ENCODE results near the gene AGO3. TPM values are rescaled to one million over a fixed set of nuclear protein-coding genes. Genes with fewer than 3 reads are reported as not detected.

AGO3 gene
- total RNA-seq, 1 experiment from 2014 or later = 26.9 TPM

DNA sequence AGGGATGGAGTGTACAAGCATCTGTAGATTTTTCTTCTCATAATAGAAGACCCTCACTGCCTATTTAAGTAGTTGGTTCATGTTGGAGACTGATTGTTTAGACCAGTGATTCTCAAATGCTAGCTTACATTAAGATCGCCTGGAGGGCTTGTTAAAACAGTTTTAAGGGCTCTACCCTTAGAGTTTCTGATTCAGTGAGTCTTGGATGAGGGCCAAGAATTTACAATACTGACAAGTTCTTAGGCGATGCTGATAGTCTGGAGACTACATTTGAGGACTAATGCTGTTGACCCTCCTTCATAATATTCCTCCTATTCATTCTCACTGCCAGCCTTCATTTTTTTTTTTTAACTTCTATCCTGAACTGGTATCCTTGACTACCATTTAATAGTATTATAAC is 15.2 kb upstream of the AGO3 start:
- Histone ChIP-seq H3K4me3 (replicated peaks in 1 of 2; ENCODE audit: low read depth in 1 of 2, low read length in 2 of 2) (no peak overlapping the region), H2AFZ (ENCODE audit: low read depth, low read length, poor library complexity, severe bottlenecking) (no peak overlapping the region), H3K4me1 (ENCODE audit: control insufficient read depth in 1 of 2, insufficient read depth in 2 of 2, low read length in 2 of 2) (no peaks in the 10 kb centered on the region), H3K9ac (ENCODE audit: low read length) (no peak overlapping the region), H3K9me3 (ENCODE audit: control insufficient read depth in 1 of 2, insufficient read depth in 1 of 2, low read depth in 1 of 2, low read length in 2 of 2) (no peaks in the 10 kb centered on the region), H3K36me3 (ENCODE audit: control insufficient read depth in 1 of 2, insufficient read depth in 2 of 2, low read length in 2 of 2) (peaks cover 44 to 58% of the 10 kb centered on the region in 2 experiments; a peak in 3 of 4 replicates), H3K27me3 (ENCODE audit: insufficient read depth, low read length) (no peaks in the 10 kb centered on the region), H3K27ac (ENCODE audit: low read depth, low read length) (no peak overlapping the region), H3K9me2 (ENCODE audit: insufficient read depth) (no peaks in the 10 kb centered on the region), H4K20me1 (ENCODE audit: insufficient read depth) (no peaks in the 10 kb centered on the region), H3K79me2 (ENCODE audit: insufficient read depth, low read length) (no peaks in the 10 kb centered on the region), H3K4me2 (ENCODE audit: low read length) (no peak overlapping the region)
- ChIA-PET RAD21 (ENCODE audit: low non-redundant PET in 1 of 2, low total read pairs in 2 of 2, uncharacterized antibody in 2 of 2, unreplicated experiment in 2 of 2) (interaction anchor here in 1 of 2 experiments (0.5 kb wide), 1 partner anchor 13 kb away, joined by 3 read pairs; no protein-coding TSS in a partner anchor), POLR2A (no interaction called here), CTCF (no interaction called here)
- TF ChIP-seq POLR2A (IDR thresholded peaks at IDR 0.05; ENCODE audit: borderline replicate concordance, extremely low read depth, insufficient read depth, insufficient read length) (no peak), RAD21 (IDR thresholded peaks at IDR 0.05; ENCODE audit: low read depth) (no peak), FOSL1 (IDR thresholded peaks at IDR 0.05; ENCODE audit: low read depth) (no peak), ZNF274 (IDR thresholded peaks at IDR 0.05; ENCODE audit: low read depth, low read length) (no peak), ELF1 (IDR thresholded peaks at IDR 0.05; ENCODE audit: borderline replicate concordance, low read depth) (no peak), SIN3A (IDR thresholded peaks at IDR 0.05; ENCODE audit: low read depth) (no peak), EGR1 (IDR thresholded peaks at IDR 0.05; ENCODE audit: low read depth) (no peak), POLR2AphosphoS5 (IDR thresholded peaks at IDR 0.05; ENCODE audit: low read depth, low read length) (no peak), TCF7L2 (IDR thresholded peaks at IDR 0.05; ENCODE audit: borderline replicate concordance, extremely low read depth, insufficient read depth, insufficient read length) (no peak), SRF (IDR thresholded peaks at IDR 0.05; ENCODE audit: low read depth) (no peak), REST (IDR thresholded peaks at IDR 0.05; ENCODE audit: low read depth) (no peak), ZFX (IDR thresholded peaks at IDR 0.05) (no peak)
- TF ChIP-seq, protein P1, sequence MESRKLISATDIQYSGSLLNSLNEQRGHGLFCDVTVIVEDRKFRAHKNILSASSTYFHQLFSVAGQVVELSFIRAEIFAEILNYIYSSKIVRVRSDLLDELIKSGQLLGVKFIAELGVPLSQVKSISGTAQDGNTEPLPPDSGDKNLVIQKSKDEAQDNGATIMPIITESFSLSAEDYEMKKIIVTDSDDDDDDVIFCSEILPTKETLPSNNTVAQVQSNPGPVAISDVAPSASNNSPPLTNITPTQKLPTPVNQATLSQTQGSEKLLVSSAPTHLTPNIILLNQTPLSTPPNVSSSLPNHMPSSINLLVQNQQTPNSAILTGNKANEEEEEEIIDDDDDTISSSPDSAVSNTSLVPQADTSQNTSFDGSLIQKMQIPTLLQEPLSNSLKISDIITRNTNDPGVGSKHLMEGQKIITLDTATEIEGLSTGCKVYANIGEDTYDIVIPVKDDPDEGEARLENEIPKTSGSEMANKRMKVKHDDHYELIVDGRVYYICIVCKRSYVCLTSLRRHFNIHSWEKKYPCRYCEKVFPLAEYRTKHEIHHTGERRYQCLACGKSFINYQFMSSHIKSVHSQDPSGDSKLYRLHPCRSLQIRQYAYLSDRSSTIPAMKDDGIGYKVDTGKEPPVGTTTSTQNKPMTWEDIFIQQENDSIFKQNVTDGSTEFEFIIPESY (IDR thresholded peaks at IDR 0.05; ENCODE audit: extremely low read depth, insufficient replicate concordance, low read length) = no peak
- no peak for ATAC-seq
- BruUV-seq (replicated peaks) = no TSS peak
- no peak for DNase-seq (ENCODE audit: low read depth, low spot score)
- intact Hi-C loops (cut with micrococcal nuclease) = no loop called here

Measured in HCT116 (cell line).